GM12891 (cell line): ENCODE data around the gene JOSD2.

Source experiments
- DNase-seq: peaks from one replicate; pipeline ENCODE4 v3.0.0; 2011; ENCODE audit warnings: low spot score; ENCODE audit not compliant: insufficient read length
- FAIRE-seq: peaks from 2 replicates; lab custom pipeline; 2011; peaks lifted over from hg19 to GRCh38; lab: Jason Lieb, UNC
- PAX5 ChIP-seq: IDR thresholded peaks from 2 replicates; pipeline ENCODE4 v1.6.1; 2011; ENCODE audit warnings: low read length, moderate library complexity, mild to moderate bottlenecking; ENCODE audit not compliant: insufficient read depth, severe bottlenecking
- POLR2A ChIP-seq: IDR thresholded peaks from 2 replicates; pipeline ENCODE4 v1.6.1; 2011; ENCODE audit warnings: low read depth, low read length, control low read depth
- POLR2AphosphoS5 ChIP-seq: IDR thresholded peaks from 2 replicates; pipeline ENCODE4 v1.6.1; 2011; ENCODE audit warnings: low read depth, low read length, control low read depth
- POU2F2 ChIP-seq: IDR thresholded peaks from 2 replicates; pipeline ENCODE4 v1.6.1; 2011; ENCODE audit warnings: low read depth, mild to moderate bottlenecking, control low read depth, low read length, moderate library complexity
- SPI1 ChIP-seq: IDR thresholded peaks from 2 replicates; pipeline ENCODE4 v1.6.1; 2011; ENCODE audit warnings: low read depth, low read length, control low read depth
- TAF1 ChIP-seq: IDR thresholded peaks from 2 replicates; pipeline ENCODE4 v1.6.1; 2011; ENCODE audit warnings: low read depth, low read length, control low read depth

JOSD2 gene

DNA sequence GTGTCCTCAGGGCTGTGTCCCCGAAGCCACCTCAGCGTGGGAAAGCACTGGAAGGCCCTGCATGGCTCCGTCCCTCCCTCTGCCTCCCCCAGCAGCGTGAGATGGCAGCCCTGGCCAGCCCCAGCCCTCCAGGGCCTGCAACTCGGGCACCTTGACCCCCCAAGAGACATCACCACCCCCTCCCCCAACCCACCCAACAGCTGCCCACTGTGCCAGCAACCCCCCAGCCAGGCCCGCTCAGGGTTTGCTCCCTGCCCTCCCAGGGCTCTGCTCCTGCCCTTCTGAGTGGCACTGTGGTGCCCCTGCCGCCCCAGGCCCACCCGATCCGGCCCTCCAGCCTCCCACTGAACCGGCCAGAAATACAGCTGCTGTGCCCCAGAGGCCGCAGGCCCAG lies 4.2 kb upstream of the JOSD2 start:
- TF ChIP-seq POU2F2 (no peak), POLR2AphosphoS5 (no peak), SPI1 (no peak), PAX5 (no peak), TAF1 (no peak)
- FAIRE-seq (no peak), DNase-seq (no peak)

DNA sequence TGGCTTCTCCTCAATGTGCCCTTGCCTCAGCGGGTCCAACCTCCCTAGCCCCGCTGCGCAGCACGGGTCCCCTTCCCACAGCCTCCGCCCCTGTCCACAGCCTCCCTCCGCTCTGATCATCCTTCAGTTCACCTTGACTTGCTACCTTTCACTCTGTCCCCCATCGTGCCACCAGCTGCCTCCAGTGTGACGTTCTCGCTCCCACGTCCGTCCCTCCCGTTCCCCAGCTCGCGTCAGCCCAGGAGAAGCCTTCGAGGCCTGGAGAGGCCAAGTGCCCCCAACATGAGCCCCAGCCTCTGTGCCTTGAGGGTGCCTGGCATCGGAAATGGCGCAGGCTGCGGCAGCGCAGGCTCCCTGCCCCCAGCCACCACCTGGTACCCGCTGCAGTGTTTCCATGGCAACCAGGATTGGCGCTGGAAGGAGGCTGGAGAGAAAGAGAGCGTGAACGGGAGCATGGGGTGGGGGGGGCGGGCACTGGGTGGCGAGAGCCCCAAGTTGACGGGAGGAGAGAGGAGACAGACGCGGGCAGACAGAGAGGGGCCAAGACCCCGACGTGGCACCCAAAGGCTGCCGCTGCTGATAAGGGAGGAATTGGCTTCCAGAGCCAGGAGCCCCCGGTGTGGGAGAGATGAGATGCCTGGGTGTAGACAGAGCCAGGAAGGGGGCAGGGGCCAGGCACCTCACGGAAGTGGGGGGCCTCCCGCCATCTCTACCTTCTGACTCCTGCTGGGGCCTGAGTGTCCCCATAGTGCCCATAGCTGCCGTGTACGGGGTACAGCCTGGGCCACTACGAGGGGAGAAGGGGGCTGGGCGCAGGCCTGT lies 3.6 kb upstream of the JOSD2 start:
- no peak for TF ChIP-seq PAX5
- no peak for TF ChIP-seq SPI1
- no peak for TF ChIP-seq POLR2A
- no peak for TF ChIP-seq TAF1
- TF ChIP-seq POU2F2: no peak
- no peak for TF ChIP-seq POLR2AphosphoS5
- DNase-seq (no peak), FAIRE-seq (no peak)

DNA sequence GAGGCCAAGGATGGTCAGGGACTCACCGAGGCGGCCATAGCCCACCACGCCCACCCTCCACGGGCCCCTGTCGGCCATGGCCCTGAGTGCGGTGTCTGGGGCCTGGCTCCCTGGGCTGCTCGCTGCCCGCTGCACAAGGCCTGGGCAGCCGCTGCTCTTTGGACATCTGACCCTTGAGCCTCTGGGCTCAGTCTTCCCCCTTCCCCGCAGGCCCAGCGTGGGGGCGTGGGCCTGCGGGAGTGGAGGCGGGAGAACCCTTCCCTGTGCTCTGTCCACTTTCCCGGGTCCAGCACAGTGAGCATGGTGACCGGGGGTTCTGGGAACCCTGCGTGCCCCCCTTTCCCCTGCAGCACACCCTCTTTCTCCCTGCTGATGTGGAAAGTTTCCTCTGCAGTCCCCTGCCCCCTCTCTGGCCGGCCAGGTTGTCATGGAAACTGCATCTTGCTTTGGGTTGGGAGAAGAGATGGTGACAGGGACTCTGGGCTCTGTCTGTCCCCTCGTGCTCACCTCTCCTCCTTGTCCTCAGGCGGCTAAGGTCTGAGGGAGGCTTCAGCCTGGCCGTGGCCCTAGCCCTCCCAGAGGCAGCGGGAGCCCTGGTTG lies 2.9 kb upstream of the JOSD2 start, which contains the start of gene ASPDH:
Gene ASPDH (minus strand): TSS at position 168 of the 600 bp plus-strand sequence. CDS start 90 bp downstream, at position 78.
- FAIRE-seq: no peak
- no peak for DNase-seq
- TF ChIP-seq POLR2AphosphoS5 (no peak), POLR2A (no peak), PAX5 (no peak), SPI1 (no peak), POU2F2 (no peak), TAF1 (no peak)

DNA sequence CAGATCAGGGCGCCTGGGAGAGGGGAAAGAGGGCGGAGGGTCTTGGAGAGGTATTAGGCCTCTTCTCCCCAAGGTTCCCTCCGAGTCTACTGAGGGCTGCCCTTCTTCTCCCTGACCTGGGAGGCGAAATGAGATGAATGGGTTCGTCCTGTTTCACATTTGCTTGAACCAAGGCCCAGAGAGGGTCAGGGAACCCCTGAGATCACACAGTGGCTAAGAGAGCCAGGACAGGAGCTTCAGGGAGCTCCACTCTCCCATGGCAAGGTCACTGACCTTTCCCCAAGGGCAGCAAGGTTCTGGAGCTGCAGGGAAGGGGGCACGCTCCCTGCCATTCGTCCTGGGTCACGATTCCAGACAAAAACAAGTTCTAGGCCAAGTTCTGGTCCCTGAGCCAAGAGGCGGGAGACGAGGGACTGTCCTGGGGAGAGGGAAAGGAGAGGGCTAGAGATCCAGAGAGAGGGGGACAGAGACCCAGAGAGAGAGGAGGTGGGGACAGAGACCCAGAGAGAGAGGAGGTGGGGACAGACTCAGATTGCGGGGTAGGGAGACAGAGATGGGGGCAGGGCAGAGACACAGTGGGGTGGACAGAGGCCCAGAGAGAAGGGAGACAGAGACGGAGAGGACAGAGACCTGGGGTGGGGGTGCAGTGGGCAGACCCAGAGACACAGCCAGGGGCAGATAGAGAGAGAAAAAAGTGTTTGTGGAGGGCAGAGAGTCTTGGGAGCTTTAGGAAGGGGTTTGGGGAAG lies 2.2 kb upstream of the JOSD2 start:
- DNase-seq (no peak), FAIRE-seq (no peak)
- TF ChIP-seq SPI1 (no peak), PAX5 (no peak), POLR2AphosphoS5 (no peak), POLR2A (no peak)

DNA sequence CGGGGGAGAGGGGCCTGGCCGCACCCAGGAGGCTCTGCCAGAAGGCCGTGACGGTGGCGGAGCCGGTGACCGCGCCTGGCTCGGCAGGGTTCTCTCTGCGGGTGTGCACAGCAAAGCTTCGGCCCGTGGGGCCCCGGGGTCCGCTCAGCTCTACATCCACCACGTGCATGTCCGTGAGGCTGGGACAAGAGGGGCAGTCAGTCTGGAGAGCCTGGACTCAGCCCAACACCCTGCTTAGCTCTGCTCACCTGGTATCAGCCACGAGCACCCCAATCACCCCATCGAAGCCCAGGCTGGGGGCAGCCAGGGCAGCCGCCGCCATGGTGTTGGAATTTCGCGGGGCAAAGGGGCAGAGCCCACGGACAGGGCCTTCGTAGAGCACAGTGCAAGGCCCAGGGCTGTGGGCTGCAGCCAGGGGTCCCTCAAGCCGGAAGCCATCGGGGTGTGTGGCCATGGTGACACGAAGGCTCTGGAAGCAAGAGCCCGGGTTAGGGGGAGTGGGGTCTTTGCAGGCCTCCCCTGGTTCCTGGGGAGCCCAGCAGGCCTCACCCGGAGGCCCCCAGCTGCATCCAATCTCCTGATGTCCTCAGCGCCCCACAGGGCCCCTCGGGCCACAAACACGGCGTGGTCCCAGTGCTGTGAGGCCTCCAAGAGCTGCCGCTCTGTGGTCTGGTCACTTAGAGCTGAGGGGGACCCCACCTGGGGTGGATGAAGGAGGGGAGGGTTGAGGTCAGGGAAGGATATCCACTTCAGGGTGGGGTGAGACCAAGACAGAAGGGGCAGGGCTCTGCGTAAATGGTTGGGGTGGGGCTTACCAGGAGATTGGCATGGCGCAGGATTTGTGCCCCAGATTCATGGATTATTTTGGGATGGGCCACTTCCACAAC lies 1.4 kb upstream of the JOSD2 start:
- FAIRE-seq (no peak), DNase-seq (no peak)
- no peak for TF ChIP-seq POU2F2
- TF ChIP-seq POLR2AphosphoS5: no peak
- no peak for TF ChIP-seq SPI1
- no peak for TF ChIP-seq TAF1
- TF ChIP-seq POLR2A: no peak
- no peak for TF ChIP-seq PAX5

DNA sequence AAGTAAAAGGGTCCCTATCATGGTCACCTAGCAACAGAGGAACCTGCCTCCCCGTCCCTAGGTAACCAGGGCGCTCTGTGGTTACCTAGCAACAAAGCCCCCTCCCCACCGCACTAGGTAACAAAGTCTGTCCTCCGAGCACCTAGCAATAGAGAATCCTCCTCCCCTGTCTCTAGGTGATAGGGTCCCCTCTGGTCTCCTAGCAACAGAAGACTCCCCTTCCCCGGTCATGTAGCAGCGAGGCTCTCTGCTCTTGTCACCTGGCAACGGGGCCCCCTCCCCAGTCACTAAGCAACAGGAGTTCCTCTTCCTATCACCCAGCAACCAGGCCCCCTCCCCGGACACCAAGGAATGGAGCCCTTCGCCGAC lies 307 bp downstream of the JOSD2 start:
- no peak for FAIRE-seq
- TF ChIP-seq PAX5: no peak
- peak; percentile 36; the same call in 1 of the 2 replicates for TF ChIP-seq SPI1

DNA sequence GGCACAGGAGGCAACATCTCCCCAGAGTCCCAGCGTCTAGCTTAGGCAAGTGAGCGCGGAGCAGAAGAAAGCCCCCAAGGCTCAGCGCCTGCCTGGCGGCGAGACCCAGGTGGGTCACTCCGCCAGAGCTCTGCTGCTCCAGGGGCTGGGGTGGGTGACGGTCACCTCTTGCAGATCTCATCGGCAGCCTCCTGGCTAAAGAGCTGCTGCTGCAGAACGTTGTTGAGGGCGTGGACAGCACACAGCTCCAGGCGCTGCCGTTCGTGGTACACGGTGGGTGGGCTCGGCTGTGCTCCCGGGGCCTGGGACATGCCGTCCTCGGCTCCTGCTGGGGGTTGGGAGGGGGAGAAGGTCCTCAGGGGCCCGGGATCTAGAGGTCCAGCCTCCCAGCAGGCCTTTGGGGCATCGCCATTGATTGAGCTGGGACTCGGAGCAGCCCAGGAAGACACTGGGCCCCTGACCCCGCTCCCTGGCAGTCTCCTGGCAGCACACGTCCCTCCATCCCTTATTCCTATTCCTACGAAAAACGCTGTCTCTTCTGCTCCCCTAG lies 795 bp downstream of the JOSD2 start:
- peak; percentile 38 for FAIRE-seq
- TF ChIP-seq POLR2AphosphoS5: no peak

More for the DNA sequence above, 307 bp downstream of the JOSD2 start:
- no peak for DNase-seq

DNA sequence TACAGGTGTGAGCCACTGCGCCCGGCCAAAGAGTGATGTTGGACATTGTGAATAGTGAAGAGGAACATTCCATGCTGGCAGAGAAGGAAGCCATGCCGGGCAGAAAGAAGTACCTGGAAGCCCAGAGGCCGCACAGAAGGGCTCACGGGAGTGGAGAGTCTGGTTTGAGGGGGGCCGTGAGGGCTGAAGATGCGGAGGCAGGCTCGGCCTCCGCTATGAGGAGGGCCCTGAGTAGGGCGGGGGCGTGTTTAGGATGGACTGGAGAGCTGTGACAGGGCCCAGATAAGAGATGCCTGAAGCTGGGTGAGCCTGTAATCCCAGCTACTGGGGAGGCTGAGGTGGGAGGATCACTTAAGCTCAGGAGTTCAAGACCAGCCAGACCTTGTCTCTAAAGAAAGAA lies 1.6 kb downstream of the JOSD2 start:
- DNase-seq: no peak
- TF ChIP-seq POLR2A: no peak
- TF ChIP-seq PAX5: no peak
- TF ChIP-seq POU2F2: no peak
- no peak for TF ChIP-seq POLR2AphosphoS5
- no peak for TF ChIP-seq SPI1
- TF ChIP-seq TAF1: no peak
- no peak for FAIRE-seq

More for the DNA sequence above, 795 bp downstream of the JOSD2 start:
- DNase-seq: no peak

DNA sequence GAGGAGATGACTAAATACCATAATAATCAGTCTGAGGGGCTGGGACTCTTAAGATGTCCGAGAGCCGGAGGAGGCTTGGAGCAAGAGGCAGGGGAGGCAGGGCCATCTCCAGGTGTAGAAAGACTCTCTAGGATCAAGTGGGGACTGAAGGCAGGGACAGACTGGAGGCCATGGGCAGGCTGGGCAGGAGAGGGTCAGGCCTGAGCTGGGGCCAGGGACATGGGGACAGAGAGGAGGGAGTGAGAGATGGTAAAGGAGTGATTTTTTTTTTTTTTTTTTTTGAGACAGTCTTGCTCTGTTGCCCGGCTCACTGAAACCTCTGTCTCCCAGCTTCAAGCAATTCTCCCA lies 2.2 kb downstream of the JOSD2 start:
- FAIRE-seq (no peak), DNase-seq (no peak)
- TF ChIP-seq POLR2AphosphoS5 (no peak), PAX5 (no peak), SPI1 (no peak), POU2F2 (no peak), TAF1 (no peak), POLR2A (no peak)
